Stimulated activated CD4-positive, alpha-beta T cell treated with anti-CD3 and anti-CD28 coated beads, Interleukin-12 subunit alpha, Interleukin-12 subunit beta, amount 100 ng/mL, for 24 hours (primary cell): ENCODE measurements around the gene LRRC32.

Experiments
- DNase-seq, 2 experiments: peaks; one replicate each; pipeline ENCODE4 v3.0.0-alpha.2; 2020; ENCODE audit warnings: low read depth in 2 of 2

The LRRC32 gene

DNA sequence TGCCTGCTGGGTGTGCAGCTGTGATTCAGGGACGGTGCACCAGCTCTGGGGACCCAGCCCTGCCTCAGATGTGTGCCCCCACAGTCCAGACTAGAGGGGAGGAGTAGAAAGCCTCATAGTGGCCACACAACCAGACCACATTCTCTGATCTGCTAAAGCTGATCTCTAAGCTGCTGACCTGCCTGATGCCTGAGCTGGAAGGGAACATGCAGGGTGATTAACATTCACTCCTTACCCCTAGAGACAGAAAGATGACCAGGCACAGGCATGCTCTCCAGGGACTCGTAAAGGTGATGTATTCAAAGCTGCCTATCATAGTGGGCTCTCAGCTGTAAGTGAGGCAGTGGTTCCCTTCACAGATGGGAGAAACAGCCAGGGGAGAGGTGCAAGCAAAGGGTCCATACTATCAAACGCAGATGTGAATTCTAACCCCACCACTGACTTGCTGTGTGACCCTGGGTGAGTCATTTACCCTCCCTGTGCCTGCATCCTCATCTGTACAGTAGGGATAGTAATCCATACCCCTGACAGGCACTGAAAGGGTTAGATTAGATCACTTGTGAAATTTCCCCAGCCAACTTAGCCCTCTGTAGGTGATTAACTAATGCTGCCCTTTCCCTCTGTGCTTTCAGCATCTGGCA, 29.0 kb upstream of the LRRC32 start:
- no peak for DNase-seq

DNA sequence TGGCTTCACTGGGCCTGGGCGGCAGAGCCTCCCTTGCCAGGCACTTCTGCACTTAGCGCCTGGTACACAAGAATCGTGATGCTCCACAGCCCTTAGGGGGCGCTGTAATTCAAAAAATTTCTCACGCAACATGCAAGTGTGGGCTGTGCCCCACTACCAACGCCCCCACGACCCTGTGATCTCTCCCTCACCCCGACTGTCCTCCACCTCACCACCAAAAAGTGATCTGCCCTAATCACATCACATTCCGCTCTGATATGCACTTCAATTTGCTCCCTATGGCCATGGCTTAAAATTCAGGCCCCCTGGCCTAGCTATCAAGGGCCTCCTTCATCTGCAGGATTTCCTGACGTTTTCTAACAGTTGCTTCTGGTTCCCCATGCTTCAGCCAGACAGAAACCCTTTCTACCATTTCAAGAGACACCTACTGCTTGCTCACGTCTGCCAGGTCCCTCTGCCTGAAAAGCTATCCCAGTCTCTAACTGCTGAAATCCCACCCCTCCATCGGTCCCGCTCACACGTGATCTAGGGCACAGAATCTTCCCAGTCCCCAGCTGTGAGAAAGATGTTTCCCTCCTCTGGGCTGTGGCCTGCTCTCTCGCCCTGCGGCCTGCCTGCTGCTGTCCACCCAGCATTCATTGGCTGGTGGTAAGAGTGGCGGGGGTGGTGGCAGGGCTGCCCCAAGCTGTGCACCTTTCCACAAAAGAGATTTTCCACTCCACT, 27.9 kb upstream of the LRRC32 start:
- no peak for DNase-seq

DNA sequence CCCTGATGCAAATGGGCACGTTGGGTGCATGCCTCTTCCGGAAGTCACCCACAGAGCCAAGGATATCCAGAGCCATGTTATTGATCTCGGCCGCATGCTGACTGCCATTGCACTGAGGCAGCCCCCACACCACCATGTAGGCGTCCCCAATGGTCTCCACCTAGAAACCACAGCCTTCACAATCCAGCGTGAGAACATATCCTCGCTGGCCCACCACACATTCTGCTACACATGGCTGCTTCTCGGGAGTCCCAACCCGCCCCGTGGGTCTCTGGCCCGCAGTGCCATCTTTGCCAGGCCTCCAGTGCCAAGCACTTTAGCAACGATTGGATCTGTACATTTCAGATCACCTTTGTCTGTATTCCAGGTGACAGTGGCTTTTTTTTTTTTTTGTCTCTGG, 26.2 kb upstream of the LRRC32 start:
- no peak for DNase-seq

GRCh38 chr11:76695771-76696170, 25.2 kb upstream of the LRRC32 start:
- DNase-seq: no peak

GRCh38 chr11:76695133-76695532, 24.6 kb upstream of the LRRC32 start:
- DNase-seq: no peak

GRCh38 chr11:76694664-76695063, 24.1 kb upstream of the LRRC32 start:
- DNase-seq: no peak

- DNase-seq: no peak
These were observed 23.3 kb upstream of the LRRC32 start for GRCh38 chr11:76693806-76694205.

GRCh38 chr11:76692956-76693355, 22.4 kb upstream of the LRRC32 start:
- DNase-seq: no peak

DNA sequence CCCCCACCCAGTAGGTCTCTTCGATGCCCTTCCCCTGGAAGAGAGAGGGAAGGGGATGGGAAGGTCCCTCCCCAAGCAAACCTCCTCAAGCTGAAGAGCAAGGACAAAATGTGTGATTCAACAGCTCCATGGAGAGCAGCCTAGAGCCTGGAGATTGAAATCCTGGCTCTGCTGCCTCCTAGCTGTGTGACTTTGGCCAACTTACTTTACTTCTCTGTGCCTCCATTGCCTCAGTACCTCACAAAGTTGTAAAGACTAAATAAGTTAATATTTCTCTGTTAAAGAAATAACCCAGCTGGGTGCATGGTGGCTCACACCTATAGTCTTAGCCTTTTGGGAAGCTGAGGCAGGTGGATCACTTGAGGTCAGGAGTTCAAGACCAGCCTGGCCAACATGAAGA, 21.1 kb upstream of the LRRC32 start:
- no peak for DNase-seq

GRCh38 chr11:76690736-76691135, 20.2 kb upstream of the LRRC32 start:
- no peak for DNase-seq

DNA sequence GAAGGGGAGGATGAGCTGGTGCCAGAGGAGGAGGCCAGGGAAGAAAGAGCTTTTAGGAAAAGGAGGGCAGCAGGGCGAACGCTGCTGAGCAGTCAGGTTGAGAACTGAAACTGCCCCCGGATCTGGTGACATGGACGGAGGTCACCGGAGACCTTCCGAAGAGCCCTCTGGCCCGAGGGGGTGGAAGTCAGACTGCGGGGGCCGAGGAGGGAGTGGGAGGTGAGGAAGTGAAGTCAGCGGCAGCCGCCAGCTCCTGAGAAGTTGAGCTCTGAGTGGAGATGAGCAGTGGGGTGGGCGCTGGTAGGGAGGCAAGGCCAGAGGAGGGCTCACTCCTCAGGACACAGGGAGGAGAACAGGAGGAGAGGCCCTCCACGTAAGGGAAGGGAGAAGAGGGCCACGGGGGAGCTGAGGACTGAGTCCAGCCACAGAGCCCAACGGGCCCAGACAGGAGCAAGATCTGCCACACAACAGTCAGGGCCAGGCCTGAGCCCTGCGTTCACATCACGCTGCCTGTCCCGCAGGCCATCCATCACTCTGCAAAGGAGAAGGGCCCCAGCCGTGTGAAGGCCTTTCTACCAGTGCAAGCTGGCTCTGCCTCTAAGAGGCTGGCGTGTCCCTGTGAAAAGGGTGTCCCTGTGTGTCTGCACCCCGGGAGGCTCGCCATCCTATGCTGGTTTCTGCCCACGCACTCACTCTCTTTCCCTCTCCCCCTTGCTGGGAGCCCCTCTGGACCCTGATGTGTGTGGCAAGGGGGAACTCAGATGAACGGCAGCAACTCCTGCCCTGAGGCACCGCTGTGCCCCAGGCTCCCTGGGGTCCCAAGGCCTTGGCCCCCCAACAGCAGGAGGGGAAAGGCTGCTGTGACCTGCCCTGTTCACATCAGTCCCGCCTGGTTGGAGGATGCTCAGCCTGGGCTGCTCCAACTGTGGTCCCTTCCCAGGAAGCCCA, 19.0 kb upstream of the LRRC32 start:
- no peak for DNase-seq

DNA sequence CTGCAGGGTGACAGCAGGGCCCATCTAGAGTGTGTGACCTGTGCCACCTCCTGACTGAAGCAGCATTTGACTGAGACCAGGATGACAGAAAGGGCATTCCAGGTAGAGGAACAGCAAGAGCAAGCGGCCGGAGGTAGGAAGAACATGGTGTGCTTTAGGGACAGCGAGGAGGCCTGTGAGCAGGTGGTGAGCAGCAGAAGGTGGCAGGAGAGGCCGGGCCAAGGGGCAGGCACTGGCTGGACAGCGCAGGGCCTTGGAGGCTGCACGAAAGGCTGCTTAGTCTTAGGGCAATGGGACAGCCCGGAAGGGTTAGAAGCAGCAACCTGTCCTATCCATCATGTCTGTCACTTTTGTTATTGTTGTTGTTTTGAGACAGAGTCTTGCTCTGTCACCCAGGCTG, 17.6 kb upstream of the LRRC32 start:
- DNase-seq: no peak

GRCh38 chr11:76686261-76687079, 15.9 kb upstream of the LRRC32 start:
- no peak for DNase-seq

DNA sequence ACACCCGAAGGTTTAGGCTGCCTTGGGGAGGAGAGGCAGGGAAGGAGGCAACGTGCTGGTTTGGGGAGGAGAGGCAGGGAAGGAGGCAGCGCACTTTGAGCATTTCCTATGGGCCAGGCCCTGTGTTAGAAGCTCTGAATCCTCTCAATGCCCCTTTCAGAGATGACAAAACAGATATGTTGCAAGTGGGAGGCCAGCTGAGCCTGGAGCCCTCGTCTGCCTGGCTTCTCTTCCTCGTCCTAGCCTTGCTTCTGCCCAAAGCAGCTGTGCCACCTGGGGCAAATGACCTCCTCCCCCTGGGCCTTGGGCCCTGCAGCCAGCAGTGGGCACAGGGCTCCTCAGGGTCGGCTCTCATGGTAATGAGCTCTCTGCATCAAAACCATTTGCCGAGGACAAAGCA, 15.3 kb upstream of the LRRC32 start:
- DNase-seq: no peak

DNA sequence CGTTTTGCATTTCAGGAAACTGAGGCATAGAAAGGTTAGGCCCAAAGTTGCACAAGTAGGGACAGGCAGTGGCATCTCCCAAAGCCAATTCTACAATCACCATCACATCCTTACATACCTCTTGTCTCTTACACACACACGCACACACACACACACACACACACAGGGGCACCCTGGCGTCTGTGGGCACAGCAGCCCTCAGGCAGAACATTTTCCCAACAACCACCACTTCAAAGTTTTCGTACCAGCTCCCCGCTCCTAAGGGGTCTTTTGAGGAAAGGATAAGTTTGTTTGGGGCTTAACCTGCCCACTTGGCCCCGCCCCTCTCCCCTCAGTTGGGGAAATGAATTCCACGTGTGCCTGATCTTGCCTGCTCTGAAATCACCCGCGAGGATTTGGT, 14.7 kb upstream of the LRRC32 start:
- no peak for DNase-seq

DNA sequence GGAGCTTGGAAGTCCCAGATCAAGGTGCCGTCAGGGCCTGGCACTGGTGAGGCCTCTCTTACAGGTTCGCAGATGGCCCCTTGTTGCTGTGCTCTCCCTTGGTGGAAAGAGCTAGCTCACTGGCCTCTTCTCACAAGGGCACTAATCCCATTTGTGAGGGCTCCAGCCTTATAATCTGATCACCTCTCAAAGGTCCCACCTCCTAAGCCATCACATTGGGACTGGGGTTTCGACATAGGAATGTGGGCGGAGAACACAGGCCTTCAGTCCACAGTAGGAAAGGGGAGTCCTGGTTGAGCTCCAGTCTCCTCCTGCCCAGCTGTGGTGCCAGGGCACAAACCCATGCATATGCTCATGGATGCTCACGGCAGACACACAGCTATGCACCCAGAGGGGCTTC, 14.0 kb upstream of the LRRC32 start:
- DNase-seq: no peak

DNA sequence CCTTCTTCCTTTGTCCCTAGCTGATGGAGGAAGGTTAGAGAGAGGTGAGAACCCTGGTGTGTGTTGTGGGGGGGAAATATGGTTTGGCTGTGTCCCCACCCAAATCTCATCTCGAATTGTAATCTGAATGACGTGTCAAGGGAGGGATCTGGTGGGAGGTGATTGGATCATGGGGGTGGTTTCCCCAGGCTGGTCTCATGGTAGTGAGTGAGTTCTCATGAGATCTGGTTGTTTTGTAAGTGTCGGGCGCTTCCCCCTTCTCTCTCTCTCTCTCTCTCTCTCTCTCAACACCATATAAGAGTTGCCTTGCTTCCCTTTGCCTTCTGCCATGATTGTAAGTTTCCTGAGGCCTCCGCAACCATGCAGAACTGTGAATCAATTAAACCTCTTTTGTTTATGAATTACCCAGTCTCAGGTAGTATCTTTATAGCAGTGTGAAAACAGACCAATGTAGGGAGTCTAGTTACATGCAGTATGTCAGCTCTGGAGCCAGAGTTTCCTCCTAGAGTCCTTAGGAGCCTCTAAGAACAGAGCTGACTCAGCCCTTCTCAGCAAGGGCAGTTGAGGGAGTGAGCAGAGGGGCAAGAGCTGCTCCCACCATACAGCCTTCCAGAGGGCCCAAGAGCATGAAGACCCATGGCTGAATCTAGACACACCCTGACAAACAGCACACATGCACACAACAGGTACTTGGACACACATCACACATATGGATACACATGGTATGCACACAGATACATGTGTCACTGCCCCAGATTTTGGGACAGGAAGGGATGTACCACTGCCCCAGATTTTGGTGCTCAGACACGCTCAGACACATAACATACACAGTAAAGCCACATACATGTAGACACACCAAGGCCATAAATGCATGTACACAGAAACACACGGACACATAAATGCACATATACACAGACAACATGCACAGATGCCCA, 12.9 kb upstream of the LRRC32 start:
- no peak for DNase-seq

DNA sequence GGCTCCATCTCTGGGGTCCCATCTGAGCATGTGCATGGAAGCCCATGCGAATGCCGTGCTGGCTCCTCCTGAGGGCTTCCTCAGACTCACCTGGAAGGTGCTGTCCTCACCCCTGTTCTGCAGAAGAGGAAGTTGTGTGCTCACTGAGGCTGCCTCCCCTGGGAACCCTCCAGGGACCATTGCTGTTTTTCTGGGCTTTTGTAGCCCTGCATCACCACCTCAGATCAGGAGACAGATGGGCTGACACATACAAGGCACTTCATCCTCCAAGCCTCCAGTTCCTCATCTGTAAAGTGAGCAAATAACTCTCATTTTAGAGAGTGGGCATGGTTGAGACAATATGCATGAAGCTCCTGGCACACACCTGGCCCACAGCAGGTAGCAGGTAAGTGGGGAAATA, 12.1 kb upstream of the LRRC32 start:
- DNase-seq: no peak

- no peak for DNase-seq
These were observed 11.6 kb upstream of the LRRC32 start for GRCh38 chr11:76682106-76682505.
